D721Med (cell line): ENCODE results near the gene ADSS1.

Source experiments
- DNase-seq: peaks from one replicate; pipeline ENCODE4 v3.0.0; 2011; ENCODE audit warnings: low spot score; ENCODE audit not compliant: insufficient read length
- FAIRE-seq: peaks from 2 replicates; lab custom pipeline; 2011; peaks lifted over from hg19 to GRCh38; lab: Jason Lieb, UNC
- CTCF ChIP-seq: IDR thresholded peaks from 2 replicates; pipeline ENCODE4 v1.5.1; 2012; ENCODE audit warnings: mild to moderate bottlenecking, control low read depth; ENCODE audit not compliant: insufficient read depth; ENCODE audit errors: missing control alignments

ADSS1 gene

GRCh38 chr14:104785708-104786080 is 61.7 kb downstream of the ADSS1 start:
- no peak for TF ChIP-seq CTCF
- no peak for DNase-seq
- FAIRE-seq = no peak

GRCh38 chr14:104786091-104786586 is 62.1 kb downstream of the ADSS1 start:
- FAIRE-seq (no peak), DNase-seq (no peak)
- no peak for TF ChIP-seq CTCF

- no peak for FAIRE-seq
- no peak for DNase-seq
- TF ChIP-seq CTCF = no peak
Observed at GRCh38 chr14:104786726-104787675, 63.0 kb downstream of the ADSS1 start.

GRCh38 chr14:104787736-104788135 is 63.7 kb downstream of the ADSS1 start:
- TF ChIP-seq CTCF = no peak
- DNase-seq = no peak
- FAIRE-seq = no peak

GRCh38 chr14:104788161-104788818 is 64.3 kb downstream of the ADSS1 start:
- FAIRE-seq (no peak), DNase-seq (no peak)
- TF ChIP-seq CTCF = no peak

- FAIRE-seq = no peak
- TF ChIP-seq CTCF = no peak
- DNase-seq = no peak
Observed at GRCh38 chr14:104788873-104789663, 65.0 kb downstream of the ADSS1 start.
